Measurements from ENCODE around the gene LMOD3. TPM values are rescaled to one million over a fixed set of nuclear protein-coding genes. Genes with fewer than 3 reads are reported as not detected.

LMOD3 gene
- total and polyA plus RNA-seq, 4 experiments from 2014 or later = 0.13 to 0.24 TPM; not detected in 2

DNA sequence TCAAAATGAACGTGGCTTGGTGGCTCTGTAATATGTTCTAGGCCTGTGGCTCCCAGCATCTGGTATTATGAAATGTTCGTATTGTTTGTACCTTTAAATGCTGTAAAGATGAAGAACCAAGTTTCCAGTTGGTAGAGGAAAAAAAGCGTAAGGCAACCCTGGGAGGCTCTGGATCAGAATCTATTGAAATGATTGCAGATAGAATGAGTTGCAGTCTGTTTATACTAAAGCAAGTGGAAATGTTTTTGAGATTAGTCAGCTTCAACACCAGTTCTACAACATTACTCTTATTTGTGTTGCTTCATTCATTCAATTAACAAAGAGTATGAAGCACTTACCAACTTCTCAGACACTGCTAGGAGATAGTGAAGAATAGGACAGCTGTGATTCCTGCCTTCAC lies 32.4 kb downstream of the LMOD3 start:
- ChIA-PET CTCF (ENCODE audit: partially characterized antibody) (interaction anchor here (1.2 kb wide), 3 partner anchors 9 to 16 kb away, joined by 3 to 4 read pairs (median 4); no protein-coding TSS in a partner anchor), POLR2A (ENCODE audit: partially characterized antibody) (interaction anchor here (1.3 to 18.6 kb wide), 4 partner anchors 7 to 38 kb away, joined by 3 to 287 read pairs (median 162); partner anchors contain the start of genes ARL6IP5, TMF1 and UBA3)
- peaks cover 21 to 56% of the 10 kb centered on the region in 2 donors for H3K36me3 Mint-ChIP-seq
- peaks cover 4% of the 10 kb centered on the region for H3K36me3 ChIP-seq (ENCODE audit: insufficient read depth, low read length)
- intact Hi-C loops (cut with micrococcal nuclease) = loop anchor here (1.0 kb wide), 1 partner anchor 8 kb away; no protein-coding TSS in a partner anchor
- H3K27ac Mint-ChIP-seq = peak overlapping the region; percentile 72 to 94 (median 88)
- H3K4me1 ChIP-seq (ENCODE audit: insufficient read depth, low read length) = peaks cover 79% of the 10 kb centered on the region
- no peaks in the 10 kb centered on the region for H3K27me3 ChIP-seq (ENCODE audit: insufficient read depth, low read length)
- no peaks in the 10 kb centered on the region for H3K9me3 ChIP-seq (ENCODE audit: control insufficient read depth in 1 of 2, low read length in 2 of 2)
- no peaks in the 10 kb centered on the region for H3K9me3 Mint-ChIP-seq
- no peak for DNase-seq
- H3K4me1 Mint-ChIP-seq = peaks cover 57 to 81% (median 64%) of the 10 kb centered on the region in 4 donors
- no peaks in the 10 kb centered on the region for H3K27me3 Mint-ChIP-seq
- H3K27ac ChIP-seq (ENCODE audit: low read depth, low read length) = peak overlapping the region; percentile 65
- peak overlapping the region; percentile 22 to 99 (median 91) for H3K4me3 Mint-ChIP-seq
- H3K4me3 ChIP-seq (ENCODE audit: low read length in 2 of 2) = no peak overlapping the region

DNA sequence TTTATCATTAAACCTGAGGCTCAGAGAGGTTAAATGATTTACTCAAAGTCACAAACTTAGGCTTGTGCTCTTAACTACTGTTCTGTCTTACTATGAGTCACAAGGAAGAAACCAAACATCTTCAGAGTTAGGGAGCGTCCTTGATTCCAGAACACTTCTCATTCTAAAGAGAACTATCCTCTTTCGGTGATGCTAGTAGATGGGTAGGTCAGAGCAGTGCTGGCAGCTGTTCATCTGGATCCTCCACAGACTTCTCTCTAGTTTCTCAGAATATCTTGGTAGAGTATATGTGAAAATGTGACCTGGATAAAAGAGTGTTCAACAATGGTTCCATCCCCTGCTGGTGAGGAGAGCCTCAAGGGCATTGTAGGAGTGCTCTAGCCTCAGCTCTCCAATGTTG lies 34.3 kb downstream of the LMOD3 start:
- intact Hi-C loops (cut with micrococcal nuclease) = no loop called here
- H3K27ac ChIP-seq (ENCODE audit: low read depth, low read length) = peak overlapping the region; percentile 65
- no peaks in the 10 kb centered on the region for H3K9me3 ChIP-seq (ENCODE audit: control insufficient read depth in 1 of 2, low read length in 2 of 2)
- ChIA-PET POLR2A (ENCODE audit: partially characterized antibody) (interaction anchor here (0.7 to 18.6 kb wide), 5 partner anchors 5 to 112 kb away, joined by 3 to 287 read pairs (median 117); partner anchors contain the start of genes ARL6IP5, TMF1 and UBA3), CTCF (ENCODE audit: partially characterized antibody) (interaction anchor here (1.5 to 3.5 kb wide), 3 partner anchors 23 to 33 kb away, joined by 4 to 17 read pairs (median 4); no protein-coding TSS in a partner anchor)
- peak overlapping the region; percentile 85 to 97 (median 91) for H3K27ac Mint-ChIP-seq
- no peaks in the 10 kb centered on the region for H3K27me3 ChIP-seq (ENCODE audit: insufficient read depth, low read length)
- H3K4me1 Mint-ChIP-seq = peaks cover 55 to 80% (median 63%) of the 10 kb centered on the region in 4 donors
- H3K4me1 ChIP-seq (ENCODE audit: insufficient read depth, low read length) = peaks cover 76% of the 10 kb centered on the region
- no peak for DNase-seq
- peak overlapping the region; percentile 25 to 32 for H3K4me3 ChIP-seq (ENCODE audit: low read length in 2 of 2)
- peak overlapping the region; percentile 84 to 99 (median 94) for H3K4me3 Mint-ChIP-seq
- H3K36me3 ChIP-seq (ENCODE audit: insufficient read depth, low read length) = peaks cover 4% of the 10 kb centered on the region
- peaks cover 21 to 46% of the 10 kb centered on the region in 2 donors for H3K36me3 Mint-ChIP-seq
- no peaks in the 10 kb centered on the region for H3K9me3 Mint-ChIP-seq
- no peaks in the 10 kb centered on the region for H3K27me3 Mint-ChIP-seq

DNA sequence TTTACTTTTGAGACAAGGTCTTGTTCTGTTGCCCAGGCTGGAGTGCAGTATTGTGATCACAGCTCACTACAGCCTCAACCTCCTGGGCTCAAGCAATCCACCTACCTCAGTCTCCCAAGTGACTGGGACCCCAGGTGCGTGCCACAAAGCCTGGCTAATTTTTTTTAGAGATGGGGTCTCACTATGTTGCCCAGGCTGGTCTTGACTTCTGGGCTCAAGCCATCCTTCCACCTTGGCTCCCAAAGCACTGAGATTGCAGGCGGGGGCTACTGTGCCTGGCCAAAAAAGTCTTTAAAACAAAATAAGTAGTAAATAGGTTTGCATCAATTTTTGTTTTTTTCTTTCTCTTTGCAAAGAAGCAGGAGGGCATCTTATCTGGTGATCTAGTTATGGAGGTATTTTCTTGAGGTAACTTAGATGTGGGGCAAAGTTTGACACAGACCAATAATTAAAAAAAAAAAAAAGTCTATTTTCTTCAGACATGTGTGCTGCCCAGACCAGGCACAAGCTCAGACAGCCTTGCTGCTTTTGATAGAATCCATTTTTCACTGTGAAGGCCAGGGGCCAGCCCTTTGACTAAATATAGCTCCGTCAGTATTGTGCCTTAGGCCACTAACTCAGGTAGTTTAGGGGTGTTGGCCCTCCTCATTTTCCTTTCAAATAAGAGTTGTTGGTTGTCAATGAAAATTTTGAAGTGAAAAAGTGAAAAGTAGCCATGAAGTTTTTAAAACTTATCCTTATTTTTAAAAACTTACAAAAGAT lies 35.2 kb downstream of the LMOD3 start:
- no peaks in the 10 kb centered on the region for H3K9me3 ChIP-seq (ENCODE audit: control insufficient read depth in 1 of 2, low read length in 2 of 2)
- ChIA-PET POLR2A (ENCODE audit: partially characterized antibody) (interaction anchor here (0.7 to 18.6 kb wide), 10 partner anchors 5 to 118 kb away, joined by 3 to 287 read pairs (median 4); partner anchors contain the start of genes EOGT and TMF1), CTCF (ENCODE audit: partially characterized antibody) (interaction anchor here (1.0 to 3.8 kb wide), 8 partner anchors 13 to 36 kb away, joined by 3 to 33 read pairs (median 5); partner anchors contain the start of gene TMF1)
- no peaks in the 10 kb centered on the region for H3K27me3 ChIP-seq (ENCODE audit: insufficient read depth, low read length)
- DNase-seq = peak in 3 of 5 donors; percentile 16 to 37 (median 33)
- peak overlapping the region; percentile 85 for H3K27ac ChIP-seq (ENCODE audit: low read depth, low read length)
- peaks cover 56 to 80% (median 64%) of the 10 kb centered on the region in 4 donors for H3K4me1 Mint-ChIP-seq
- intact Hi-C loops (cut with micrococcal nuclease) = no loop called here
- peak overlapping the region; percentile 42 to 88 (median 79) for H3K27ac Mint-ChIP-seq
- peaks cover 4% of the 10 kb centered on the region for H3K36me3 ChIP-seq (ENCODE audit: insufficient read depth, low read length)
- H3K27me3 Mint-ChIP-seq = no peaks in the 10 kb centered on the region
- peak overlapping the region; percentile 84 to 99 (median 98) for H3K4me3 Mint-ChIP-seq
- H3K4me3 ChIP-seq (ENCODE audit: low read length in 2 of 2) = peak overlapping the region; percentile 43 to 44
- peaks cover 76% of the 10 kb centered on the region for H3K4me1 ChIP-seq (ENCODE audit: insufficient read depth, low read length)
- no peaks in the 10 kb centered on the region for H3K9me3 Mint-ChIP-seq
- peaks cover 21 to 42% of the 10 kb centered on the region in 2 donors for H3K36me3 Mint-ChIP-seq

DNA sequence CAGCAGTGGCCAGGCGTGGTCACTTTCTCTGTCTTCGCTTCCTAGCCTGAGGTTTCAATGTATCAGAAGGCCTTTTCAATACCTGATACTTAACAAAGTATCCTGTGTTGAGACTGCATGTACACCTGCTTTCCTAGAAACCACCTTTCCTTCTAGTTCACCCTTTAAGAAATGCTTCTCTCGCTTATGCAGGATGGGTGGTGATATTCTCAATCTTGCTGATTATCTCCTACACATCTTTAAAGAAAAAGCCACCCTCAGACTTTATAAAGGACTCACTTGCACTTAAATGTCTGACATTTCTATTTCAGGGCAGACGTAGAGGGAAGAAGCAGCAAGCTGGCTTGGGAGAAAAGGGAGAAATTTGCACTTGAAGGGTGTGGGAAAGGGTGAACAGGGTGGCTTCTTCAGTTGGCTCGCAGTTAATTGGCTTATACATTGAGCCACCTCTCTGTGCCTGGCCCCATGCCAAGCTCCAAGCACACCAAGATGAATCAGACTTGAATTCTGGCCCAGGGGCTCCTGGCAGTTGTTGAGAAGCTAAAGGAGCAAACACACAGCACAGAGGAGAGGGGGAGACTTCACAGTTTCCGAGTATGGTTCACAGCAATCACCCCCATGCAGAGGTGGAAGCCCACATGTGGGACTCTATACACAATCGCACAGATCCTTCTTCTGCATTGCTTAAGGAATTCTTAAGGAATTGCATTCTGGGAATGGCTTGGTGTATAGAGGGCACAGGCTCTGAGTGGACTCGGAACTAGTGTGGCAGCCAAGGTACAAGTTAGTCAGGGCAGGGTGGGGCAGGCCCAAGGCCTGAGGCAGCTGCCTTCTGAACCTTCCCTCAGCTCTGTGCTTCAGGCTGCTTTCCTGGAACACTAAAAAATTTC lies 36.3 kb downstream of the LMOD3 start:
- Mint-ChIP-seq H3K4me1 (peaks cover 56 to 80% (median 66%) of the 10 kb centered on the region in 4 donors), H3K27ac (peak overlapping the region; percentile 85 to 99 (median 98)), H3K9me3 (no peaks in the 10 kb centered on the region), H3K4me3 (peak overlapping the region; percentile 96 to 99 (median 98)), H3K36me3 (peaks cover 17 to 38% of the 10 kb centered on the region in 2 donors), H3K27me3 (no peaks in the 10 kb centered on the region)
- ChIA-PET CTCF (ENCODE audit: partially characterized antibody) (interaction anchor here (1.0 to 3.8 kb wide), 11 partner anchors 9 to 42 kb away, joined by 3 to 33 read pairs (median 5); partner anchors contain the start of gene TMF1), POLR2A (ENCODE audit: partially characterized antibody) (interaction anchor here (0.7 to 18.6 kb wide), 10 partner anchors 7 to 119 kb away, joined by 3 to 287 read pairs (median 4); partner anchors contain the start of genes EOGT and TMF1)
- intact Hi-C loops (cut with micrococcal nuclease) = loop anchor here (2.0 kb wide), 2 partner anchors 35 to 73 kb away; partner anchors contain the start of gene EOGT
- no peaks in the 10 kb centered on the region for H3K27me3 ChIP-seq (ENCODE audit: insufficient read depth, low read length)
- peak overlapping the region; percentile 88 to 95 for H3K4me3 ChIP-seq (ENCODE audit: low read length in 2 of 2)
- peaks cover 4% of the 10 kb centered on the region for H3K36me3 ChIP-seq (ENCODE audit: insufficient read depth, low read length)
- DNase-seq = peak; percentile 39 to 80 (median 49)
- H3K27ac ChIP-seq (ENCODE audit: low read depth, low read length) = peak overlapping the region; percentile 85
- no peaks in the 10 kb centered on the region for H3K9me3 ChIP-seq (ENCODE audit: control insufficient read depth in 1 of 2, low read length in 2 of 2)
- H3K4me1 ChIP-seq (ENCODE audit: insufficient read depth, low read length) = peaks cover 75% of the 10 kb centered on the region

DNA sequence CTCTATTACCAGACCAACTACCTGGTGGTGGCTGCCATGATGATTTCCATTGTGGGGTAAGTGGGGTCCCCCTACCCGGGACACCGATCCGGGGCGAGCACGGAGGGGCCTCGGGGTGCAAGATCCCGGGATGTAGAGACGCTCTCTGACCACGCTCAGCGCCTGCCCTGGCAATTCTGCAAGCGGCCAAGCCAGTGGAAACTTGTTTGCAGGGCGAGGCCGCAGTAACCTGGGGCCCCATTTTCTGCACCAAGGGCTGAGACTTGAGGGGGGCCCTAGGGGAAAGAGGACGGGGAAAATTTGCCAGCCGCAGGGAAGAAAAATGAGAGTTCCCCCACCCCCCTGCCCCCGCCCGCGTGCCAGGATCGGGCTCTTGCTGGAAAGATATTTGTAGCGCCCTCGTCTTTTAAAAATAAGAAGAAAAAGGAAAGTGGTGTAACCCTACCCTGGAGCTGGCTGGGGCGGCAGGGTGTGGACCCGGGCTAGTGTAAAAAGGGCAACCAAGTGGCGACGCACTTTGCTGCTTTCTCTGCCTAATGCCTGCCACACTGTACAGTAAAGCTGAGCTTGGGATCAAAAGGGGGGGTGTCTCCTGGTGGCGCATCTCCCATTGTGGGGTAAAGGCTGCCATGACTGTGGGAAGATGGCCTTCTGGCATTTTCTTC lies 37.1 kb downstream of the LMOD3 start:
- Histone ChIP-seq H3K4me3 (ENCODE audit: low read length in 2 of 2) (peak overlapping the region; percentile 88 to 95), H3K27me3 (ENCODE audit: insufficient read depth, low read length) (no peaks in the 10 kb centered on the region), H3K4me1 (ENCODE audit: insufficient read depth, low read length) (peaks cover 75% of the 10 kb centered on the region), H3K27ac (ENCODE audit: low read depth, low read length) (peak overlapping the region; percentile 85), H3K9me3 (ENCODE audit: control insufficient read depth in 1 of 2, low read length in 2 of 2) (no peaks in the 10 kb centered on the region), H3K36me3 (ENCODE audit: insufficient read depth, low read length) (peaks cover 4% of the 10 kb centered on the region)
- H3K9me3 Mint-ChIP-seq = no peaks in the 10 kb centered on the region
- H3K4me3 Mint-ChIP-seq = peak overlapping the region; percentile 96 to 99 (median 98)
- DNase-seq = peak in 2 of 5 donors; percentile 17 to 18
- ChIA-PET CTCF (ENCODE audit: partially characterized antibody) (interaction anchor here (0.9 to 3.8 kb wide), 8 partner anchors 9 to 41 kb away, joined by 3 to 33 read pairs (median 4); partner anchors contain the start of gene TMF1), POLR2A (ENCODE audit: partially characterized antibody) (interaction anchor here (0.9 to 18.6 kb wide), 17 partner anchors 7 to 1430 kb away, joined by 3 to 287 read pairs (median 4); partner anchors contain the start of genes EOGT and TMF1)
- H3K4me1 Mint-ChIP-seq = peaks cover 52 to 81% (median 64%) of the 10 kb centered on the region in 4 donors
- intact Hi-C loops (cut with micrococcal nuclease) = loop anchor here (2.0 kb wide), 2 partner anchors 36 to 72 kb away; partner anchors contain the start of gene EOGT
- no peaks in the 10 kb centered on the region for H3K27me3 Mint-ChIP-seq
- peak overlapping the region; percentile 85 to 99 (median 98) for H3K27ac Mint-ChIP-seq
- H3K36me3 Mint-ChIP-seq = peaks cover 17 to 34% of the 10 kb centered on the region in 2 donors
